Heart right ventricle (tissue), 16 donors: Measurements from ENCODE around the gene ANKRD6. TPM values are rescaled to one million over a fixed set of nuclear protein-coding genes. Genes with fewer than 3 reads are reported as not detected.

Source experiments
- ATAC-seq, 8 donors: fragments of 200-7000 bp; cut with Tn5 transposase; one replicate each; pipeline ENCODE4 v1.9.1; 2020; ENCODE audit warnings: mild to moderate bottlenecking in 8 of 8, moderate library complexity in 8 of 8, moderate number of reproducible peaks in 1 of 8
- DNase-seq, 2 donors: peaks; one replicate each; pipeline ENCODE4 v3.0.0-alpha.2; 2020
- H3K27ac ChIP-seq, 10 donors: fragments of 200-600 bp; sonication (generic) in 2 of 10; one replicate each; pipeline versions ENCODE4 v1.5.0 to v1.8.0; 2020 to 2022; ENCODE audit warnings: mild to moderate bottlenecking in 3 of 10
- H3K27me3 ChIP-seq, 7 donors: fragments of 200-600 bp; one replicate each; pipeline ENCODE4 v1.8.0; 2021 to 2022; ENCODE audit warnings: mild to moderate bottlenecking in 2 of 7
- H3K36me3 ChIP-seq, 9 donors: fragments of 200-600 bp; sonication (generic) in 1 of 9; one replicate each; pipeline versions ENCODE4 v1.5.0 to v1.8.0; 2020 to 2022; ENCODE audit warnings: mild to moderate bottlenecking in 2 of 9
- H3K4me1 ChIP-seq, 9 donors: fragments of 200-600 bp; sonication (generic) in 1 of 9; one replicate each; pipeline versions ENCODE4 v1.5.0 to v1.8.0; 2020 to 2022; ENCODE audit warnings: mild to moderate bottlenecking in 4 of 9
- H3K4me3 ChIP-seq, 10 donors: fragments of 200-600 bp; sonication (generic) in 2 of 10; one replicate each; pipeline versions ENCODE4 v1.5.0 to v1.8.0; 2020 to 2022; ENCODE audit warnings: mild to moderate bottlenecking in 7 of 10, moderate library complexity in 2 of 10
- H3K9me3 ChIP-seq, 11 donors: fragments of 200-600 bp in 10 of 11; sonication (generic) in 2 of 11; one replicate each; pipeline versions ENCODE4 v1.5.0 to v1.8.0; 2013 to 2022; ENCODE audit warnings: mild to moderate bottlenecking in 2 of 11, control low read depth in 1 of 11, moderate library complexity in 1 of 11
- WGBS, 2 donors: extraction: QIAGEN DNeasy Blood & Tissue Kit; methylation state at CpG; one replicate each; pipeline ENCODE4 v1.1.7; 2013; ENCODE audit warnings: inconsistent platforms in 1 of 2; 5-methylcytosine and 5-hydroxymethylcytosine counted together
- intact Hi-C, 10 donors: fragments of 100-400 bp; cut with DNase I; formaldehyde crosslinking; loops; one replicate each; pipeline versions ENCODE4 v1.11.1 to v1.14.2; 2022
- polyA plus RNA-seq, 2 donors: library from polyadenylated mRNA; stranded (reverse); fragments of 200-250 nt; gene quantifications; one replicate each; pipeline ENCODE4 v1.2.3, GENCODE V29; 2013
- total RNA-seq, 10 donors: library from RNA; stranded (reverse); fragmentation: NEBNext Ultra II Directional in 3 of 10; extraction: Animal tissue kit (Norgen Biotek cat#: 25700) in 3 of 10; gene quantifications; one replicate each; pipeline versions ENCODE4 v1.2.1 to v1.2.4, GENCODE V29; 2021 to 2023
- TF ChIP-seq, protein P1 (sequence below), 9 donors: fragments of 200-600 bp; sonication (generic) in 2 of 9; IDR thresholded peaks; one replicate each; pipeline versions ENCODE4 v1.5.0 to v1.8.0; 2021 to 2022; ENCODE audit warnings: antibody characterized with exemption in 9 of 9, mild to moderate bottlenecking in 5 of 9, moderate library complexity in 1 of 9
- donor health status: Arrhythmogenic right ventricular cardiomyopathy.
- donor health status: ischemic (EF 13 %, LVEDD 7.1; RV severe dilation, severe dysfunction).
- donor health status: healthy with polysubstance abuse.
- donor health status: DM: no; HTN: yes; CAD: no.
- donor health status: DM: no; HTN: no; CAD: no.
- donor health status: ischemic (EF 25% LVEDD 6.9; RV normal size, moderate dysfunction).
- donor health status: ischemic (EF 25% LVEDD 5.7; RV mildly dilated, moderate dysfunction).
- donor health status: healthy.
- donor health status: DM: yes; HTN: yes; CAD: no.
- donor health status: Ischemic cardiomyopathy.
- donor health status: ischemic (EF 35%, LVEDD 5.7; RV mildly dilated, moderate dysfunction).
- donor health status: nonischemic (EF 11% LVEDD 7.7; RV severe dilation, severe dysfunction).
- donor health status: DM: yes; HTN: yes; CAD: no.
- donor health status: PGD.
- donor health status: ischemic (EF 29% LVEDD 5.4; RV normal size, mild dysfunction).
- donor health status: nonischemic (EF 23%, LVEDD 6.1; RV moderate dilation, normal function).

Gene ANKRD6
- total and polyA plus RNA-seq, 12 donors: 2.0 to 18.2 (median 9.6) TPM

DNA sequence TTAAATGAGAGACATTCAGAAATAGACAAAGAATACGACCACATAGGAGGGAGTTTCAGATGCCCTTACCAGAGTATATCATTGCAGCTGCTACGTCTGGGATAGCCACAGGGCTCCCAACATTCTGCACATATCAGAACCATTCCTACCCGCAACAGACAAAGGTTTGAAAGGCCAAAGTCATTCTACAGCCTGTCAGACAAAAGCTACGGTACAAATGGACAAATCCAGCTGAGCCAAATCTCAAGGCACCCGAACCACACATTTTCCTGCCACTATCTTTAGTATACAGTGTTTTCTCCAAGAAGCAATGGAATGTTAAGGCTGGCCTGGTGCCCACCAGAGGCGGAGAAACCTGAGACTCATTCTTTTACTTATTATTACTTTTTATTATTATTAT, 236.1 kb downstream of the ANKRD6 start:
- TF ChIP-seq, protein P1, sequence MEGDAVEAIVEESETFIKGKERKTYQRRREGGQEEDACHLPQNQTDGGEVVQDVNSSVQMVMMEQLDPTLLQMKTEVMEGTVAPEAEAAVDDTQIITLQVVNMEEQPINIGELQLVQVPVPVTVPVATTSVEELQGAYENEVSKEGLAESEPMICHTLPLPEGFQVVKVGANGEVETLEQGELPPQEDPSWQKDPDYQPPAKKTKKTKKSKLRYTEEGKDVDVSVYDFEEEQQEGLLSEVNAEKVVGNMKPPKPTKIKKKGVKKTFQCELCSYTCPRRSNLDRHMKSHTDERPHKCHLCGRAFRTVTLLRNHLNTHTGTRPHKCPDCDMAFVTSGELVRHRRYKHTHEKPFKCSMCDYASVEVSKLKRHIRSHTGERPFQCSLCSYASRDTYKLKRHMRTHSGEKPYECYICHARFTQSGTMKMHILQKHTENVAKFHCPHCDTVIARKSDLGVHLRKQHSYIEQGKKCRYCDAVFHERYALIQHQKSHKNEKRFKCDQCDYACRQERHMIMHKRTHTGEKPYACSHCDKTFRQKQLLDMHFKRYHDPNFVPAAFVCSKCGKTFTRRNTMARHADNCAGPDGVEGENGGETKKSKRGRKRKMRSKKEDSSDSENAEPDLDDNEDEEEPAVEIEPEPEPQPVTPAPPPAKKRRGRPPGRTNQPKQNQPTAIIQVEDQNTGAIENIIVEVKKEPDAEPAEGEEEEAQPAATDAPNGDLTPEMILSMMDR (IDR thresholded peaks at IDR 0.05): no peak
- Histone ChIP-seq H3K4me3 (no peak overlapping the region), H3K27me3 (no peaks in the 10 kb centered on the region), H3K4me1 (peaks cover 0 to 35% (median 15%) of the 10 kb centered on the region in 9 donors), H3K27ac (peak overlapping the region in 5 of 10 donors; percentile 27 to 72 (median 36)), H3K9me3 (no peaks in the 10 kb centered on the region), H3K36me3 (peaks cover 0 to 96% (median 46%) of the 10 kb centered on the region in 9 donors)
- 43 to 50% methylated on average over 6 of the region's 6 CpGs for WGBS, 2 donors
- intact Hi-C loops: no loop called here
- peak in 4 of 8 donors; percentile 36 to 69 (median 59) for ATAC-seq
- no peak for DNase-seq

DNA sequence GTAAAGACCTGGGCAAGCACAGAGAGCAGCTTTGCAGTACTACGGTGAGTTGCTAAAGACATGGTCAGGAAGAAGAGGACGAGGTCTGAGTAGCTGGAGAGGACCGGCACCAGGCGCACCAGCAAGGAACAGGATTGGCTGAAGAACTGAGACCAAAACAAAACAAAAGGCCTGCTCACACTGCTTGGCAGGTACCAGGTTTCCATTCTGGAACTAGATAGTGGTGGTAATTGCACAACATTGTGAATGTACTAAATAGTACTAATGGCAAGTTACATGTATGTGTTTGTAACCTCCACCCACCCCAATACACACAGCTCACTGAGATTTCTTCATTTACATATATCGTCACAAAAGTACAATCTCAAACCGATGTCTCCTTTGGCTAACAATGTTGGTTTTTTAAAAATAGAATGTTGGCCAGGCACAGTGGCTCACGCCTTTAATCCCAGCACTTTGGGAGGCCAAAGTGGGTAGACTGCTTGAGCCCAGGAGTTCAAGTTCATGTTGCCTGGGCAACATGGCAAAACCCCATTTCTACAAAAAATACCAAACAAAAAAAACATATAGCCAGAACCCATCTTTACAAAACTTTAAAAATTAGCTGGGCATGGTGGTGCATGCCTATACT, 238.1 kb downstream of the ANKRD6 start:
- peaks cover 0 to 98% (median 47%) of the 10 kb centered on the region in 9 donors for H3K36me3 ChIP-seq
- TF ChIP-seq, protein P1 (IDR thresholded peaks at IDR 0.05): no peak
- 71 to 73% methylated on average over 7 of the region's 7 CpGs for WGBS, 2 donors
- peak overlapping the region in 7 of 10 donors; percentile 16 to 68 (median 46) for H3K27ac ChIP-seq
- DNase-seq: no peak
- intact Hi-C loops: no loop called here
- ATAC-seq: peak in 7 of 8 donors; percentile 20 to 84 (median 71)
- H3K27me3 ChIP-seq: no peaks in the 10 kb centered on the region
- H3K4me1 ChIP-seq: peaks cover 0 to 43% (median 23%) of the 10 kb centered on the region in 9 donors
- no peaks in the 10 kb centered on the region for H3K9me3 ChIP-seq
- no peak overlapping the region for H3K4me3 ChIP-seq

DNA sequence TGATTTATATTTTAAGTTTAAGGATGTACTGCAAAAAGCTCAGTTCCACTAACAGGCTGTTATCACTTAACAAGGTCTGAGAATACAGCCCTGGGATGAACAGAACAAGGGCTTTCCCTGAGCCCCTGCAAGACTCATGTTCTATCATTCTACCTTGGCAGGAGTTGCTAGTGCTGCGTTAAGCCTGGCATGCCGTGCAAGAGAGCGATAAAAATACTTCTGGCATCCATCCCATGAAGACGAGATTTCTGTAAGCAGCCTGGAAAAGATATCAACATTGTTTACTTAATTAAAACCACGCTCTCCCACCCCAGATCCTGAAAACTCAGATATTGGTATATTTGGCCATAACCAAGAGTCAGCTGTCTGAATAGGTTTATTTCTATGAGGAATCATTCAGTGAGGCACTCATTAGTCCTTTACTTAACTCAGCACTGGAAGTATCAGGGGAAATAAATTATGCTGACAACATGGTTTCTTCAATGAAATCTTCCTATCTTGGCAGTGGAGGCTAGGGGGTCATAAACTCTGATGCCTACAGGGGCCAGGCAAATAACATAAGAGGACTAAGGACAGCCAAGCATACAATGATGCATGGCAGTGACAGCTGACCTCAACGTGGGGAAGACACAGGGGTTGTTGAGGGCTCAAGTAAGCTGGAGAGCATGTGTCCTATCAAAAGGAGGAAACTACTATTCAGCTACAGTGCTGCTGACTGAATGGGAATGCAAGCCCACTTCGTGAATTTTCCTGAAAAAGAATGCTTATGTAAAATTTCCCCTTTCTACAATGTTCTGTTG, 243.2 kb downstream of the ANKRD6 start:
- Histone ChIP-seq H3K4me1 (peaks cover 0 to 39% (median 21%) of the 10 kb centered on the region in 9 donors), H3K27ac (peak overlapping the region in 5 of 10 donors; percentile 11 to 42 (median 29)), H3K36me3 (peaks cover 0 to 100% (median 41%) of the 10 kb centered on the region in 9 donors), H3K9me3 (no peaks in the 10 kb centered on the region), H3K27me3 (no peaks in the 10 kb centered on the region), H3K4me3 (no peak overlapping the region)
- intact Hi-C loops: no loop called here
- ATAC-seq: peak in 7 of 8 donors; percentile 27 to 65 (median 54)
- peak in 1 of 2 donors; percentile 36 for DNase-seq
- WGBS, 2 donors: 32 to 34% methylated on average over 7 of the region's 7 CpGs
- TF ChIP-seq, protein P1 (IDR thresholded peaks at IDR 0.05): no peak

DNA sequence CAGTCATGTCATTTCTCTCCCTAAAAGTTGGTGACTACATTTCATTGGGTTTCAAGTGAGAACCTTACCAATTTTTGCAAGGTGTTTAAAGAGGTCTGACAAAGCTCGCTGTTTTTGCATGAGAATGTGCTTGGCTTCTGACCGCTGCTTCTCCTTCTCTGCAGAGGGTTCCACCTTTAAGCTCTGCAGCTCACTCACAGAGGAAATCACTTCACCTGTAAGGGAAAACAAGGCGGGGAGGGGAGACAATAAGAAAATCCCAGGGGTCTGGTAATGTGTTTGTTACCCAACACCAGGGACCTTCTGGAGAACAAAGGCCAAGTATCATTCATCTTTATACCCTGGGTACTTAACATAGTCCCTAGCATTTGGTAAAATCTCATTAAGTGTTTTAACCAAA, 245.6 kb downstream of the ANKRD6 start:
- TF ChIP-seq, protein P1 (IDR thresholded peaks at IDR 0.05): no peak
- ATAC-seq: no peak
- Histone ChIP-seq H3K27ac (no peak overlapping the region), H3K27me3 (no peaks in the 10 kb centered on the region), H3K36me3 (peaks cover 0 to 99% (median 20%) of the 10 kb centered on the region in 9 donors), H3K4me3 (no peak overlapping the region), H3K4me1 (peaks cover 0 to 34% (median 15%) of the 10 kb centered on the region in 9 donors), H3K9me3 (no peaks in the 10 kb centered on the region)
- intact Hi-C loops: no loop called here
- 97 to 99% methylated on average over 3 of the region's 3 CpGs for WGBS, 2 donors
- DNase-seq: no peak
